Metanephros (tissue), 2 donors: ENCODE measurements around the gene GINS3. TPM values are rescaled to one million over a fixed set of nuclear protein-coding genes. Genes with fewer than 3 reads are reported as not detected.

Source experiments
- small RNA-seq: library from RNA; depleted of rRNA; stranded (forward); fragments of <200 nt; gene quantifications from one replicate; pipeline ENCODE3, GENCODE V24; 2014; ENCODE audit warnings: low replicate concordance
- total RNA-seq: library from RNA; depleted of rRNA; stranded (reverse); fragments of >200 nt; gene quantifications from one replicate; pipeline ENCODE4 v1.2.3, GENCODE V29; 2014

Gene GINS3
- total RNA-seq, result 6.6 TPM

GRCh38 chr16:58392215-58393137, at the start of gene GINS3:
GINS3 (plus strand) TSS chr16:58392471; CDS start chr16:58392602, 131 bp downstream.

Small RNAs within 50 kb of the gene (small RNA-seq; reads per million reads assigned to genes)
- not detected for gene RNU6-1110P
- gene RNU6-269P, result not detected

Other genes starting within 250 kb of the GINS3 start
- 36.6 TPM for gene CSNK2A2, start 194.4 kb upstream of the GINS3 start, total RNA-seq
- gene PRSS54, start 97.4 kb upstream of the GINS3 start, total RNA-seq, result not detected
- gene NDRG4, start 107.7 kb downstream of the GINS3 start, total RNA-seq, result 8.5 TPM
- gene SETD6, start 123.0 kb downstream of the GINS3 start, total RNA-seq, result 28.8 TPM
- 225 TPM for gene CNOT1, start 237.4 kb downstream of the GINS3 start, total RNA-seq